Measurements from ENCODE around the gene GALNT1.
"Not testable (repeated sequence)": the region's sequence is repeated elsewhere in the genome, so short reads cannot be mapped to it uniquely, and the experiment has no call there.

GALNT1 gene

GRCh38 chr18:35581546-35581897, at the start of gene GALNT1:
TSS of gene GALNT1 (plus strand) at chr18:35581740. CDS start at chr18:35654663, 72,923 bp downstream.
- DNase-seq: no peak

- no peak for DNase-seq
Measured at GRCh38 chr18:35533916-35534405, 47.6 kb upstream of the GALNT1 start.

GRCh38 chr18:35535297-35535696, 46.2 kb upstream of the GALNT1 start:
- no peak for DNase-seq

GRCh38 chr18:35542356-35542755, 39.2 kb upstream of the GALNT1 start:
- DNase-seq: no peak

GRCh38 chr18:35547008-35547605, 34.4 kb upstream of the GALNT1 start:
- no peak for DNase-seq

- DNase-seq: no peak
Measured at GRCh38 chr18:35549564-35549963, 32.0 kb upstream of the GALNT1 start.

- DNase-seq: no peak
Measured at GRCh38 chr18:35553300-35553699, 28.2 kb upstream of the GALNT1 start.

- not testable (repeated sequence) for DNase-seq
Measured at GRCh38 chr18:35555538-35555937, 26.0 kb upstream of the GALNT1 start.

- DNase-seq: no peak
Measured at GRCh38 chr18:35559867-35560266, 21.7 kb upstream of the GALNT1 start.

- DNase-seq: no peak
Measured at GRCh38 chr18:35564795-35565453, 16.6 kb upstream of the GALNT1 start.

- DNase-seq: no peak
Measured at GRCh38 chr18:35566019-35566418, 15.5 kb upstream of the GALNT1 start.

GRCh38 chr18:35570182-35570581, 11.4 kb upstream of the GALNT1 start:
- DNase-seq: no peak

- no peak for DNase-seq
Measured at GRCh38 chr18:35571138-35571537, 10.4 kb upstream of the GALNT1 start.

- DNase-seq: no peak
Measured at GRCh38 chr18:35572644-35573043, 8.9 kb upstream of the GALNT1 start.

- no peak for DNase-seq
Measured at GRCh38 chr18:35573531-35573930, 8.0 kb upstream of the GALNT1 start.

- DNase-seq: not testable (repeated sequence)
Measured at GRCh38 chr18:35576240-35576845, 5.2 kb upstream of the GALNT1 start.

- no peak for DNase-seq
Measured at GRCh38 chr18:35577045-35577848, 4.3 kb upstream of the GALNT1 start.

GRCh38 chr18:35578481-35578880, 3.1 kb upstream of the GALNT1 start:
- no peak for DNase-seq

GRCh38 chr18:35578936-35579335, 2.6 kb upstream of the GALNT1 start:
- no peak for DNase-seq

GRCh38 chr18:35580701-35581539, 620 bp upstream of the GALNT1 start:
- peak; percentile 3 to 38 for DNase-seq

GRCh38 chr18:35581898-35582641, 530 bp downstream of the GALNT1 start:
- DNase-seq: no peak

Measured in NCI-H446 (cell line).